Activated naive CD4-positive, alpha-beta T cell (primary cell): Measurements from ENCODE around the gene GP9.
"Not testable (repeated sequence)": the region's sequence is repeated elsewhere in the genome, so short reads cannot be mapped to it uniquely, and the experiment has no call there.

Experiments
- DNase-seq, 4 experiments: peaks; one replicate each; lab custom pipeline; 2025; lab: John Stamatoyannopoulos, UW

The GP9 gene

DNA sequence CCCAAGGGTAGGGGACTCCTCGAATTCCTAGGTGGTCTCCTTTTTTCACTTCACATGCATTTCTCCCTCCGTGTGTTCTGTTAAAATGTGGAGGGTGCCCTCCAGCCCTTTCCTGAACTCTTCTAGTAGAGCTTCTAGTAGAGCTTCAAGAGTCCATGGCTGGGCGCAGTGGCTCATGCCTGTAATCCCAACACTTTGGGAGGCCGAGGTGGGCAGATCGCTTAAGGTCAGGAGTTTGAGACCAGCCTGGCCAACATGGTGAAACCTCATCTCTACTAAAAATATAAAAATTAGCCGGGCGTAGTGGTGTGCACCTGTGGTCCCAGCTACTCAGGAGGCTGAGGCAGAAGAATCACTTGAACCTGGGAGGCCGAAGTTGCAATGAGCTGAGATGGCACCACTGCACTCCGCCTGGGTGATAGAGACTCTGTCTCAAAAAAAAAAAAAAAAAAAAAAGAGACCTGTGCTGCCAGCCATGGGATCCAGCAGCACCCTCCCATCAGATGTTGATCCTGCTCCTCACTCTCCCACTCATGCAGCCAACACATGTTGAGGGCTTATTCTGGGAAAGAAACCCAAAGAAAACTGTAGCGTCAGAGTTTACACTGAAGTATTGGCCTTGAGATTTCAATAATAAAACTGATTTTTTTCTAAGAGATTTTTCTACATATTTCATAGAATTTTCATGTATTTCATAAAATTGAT, 50.6 kb downstream of the GP9 start:
- not testable (repeated sequence) for DNase-seq
